HEK293T (cell line): Measurements from ENCODE around the gene IL21R.

ENCODE experiments used
- BHLHE40 ChIP-seq: fragments of 450-650 bp; IDR thresholded peaks from 2 replicates; pipeline ENCODE4 v1.6.1; 2016; ENCODE audit warnings: mild to moderate bottlenecking, moderate library complexity, borderline replicate concordance
- FOXK2 ChIP-seq: fragments of 450-650 bp; IDR thresholded peaks from 2 replicates; pipeline ENCODE4 v1.6.1; 2016; ENCODE audit warnings: mild to moderate bottlenecking
- FOXM1 ChIP-seq: fragments of 450-650 bp; IDR thresholded peaks from 2 replicates; pipeline ENCODE4 v1.6.1; 2017; ENCODE audit warnings: mild to moderate bottlenecking, borderline replicate concordance
- HDGF ChIP-seq: fragments of 450-650 bp; IDR thresholded peaks from 2 replicates; pipeline ENCODE4 v1.6.1; 2017; ENCODE audit warnings: antibody characterized with exemption, borderline replicate concordance
- LEF1 ChIP-seq: fragments of 450-650 bp; IDR thresholded peaks from 2 replicates; pipeline ENCODE4 v1.6.1; 2017; ENCODE audit warnings: mild to moderate bottlenecking, borderline replicate concordance
- PKNOX1 ChIP-seq: fragments of 450-650 bp; IDR thresholded peaks from 2 replicates; pipeline ENCODE4 v1.6.1; 2016
- SP1 ChIP-seq: fragments of 450-650 bp; IDR thresholded peaks from 2 replicates; pipeline ENCODE4 v1.6.1; 2017
- SUZ12 ChIP-seq: fragments of 450-650 bp; IDR thresholded peaks from 2 replicates; pipeline ENCODE4 v1.6.1; 2016; ENCODE audit warnings: mild to moderate bottlenecking
- TARDBP ChIP-seq: fragments of 450-650 bp; IDR thresholded peaks from 2 replicates; pipeline ENCODE4 v1.6.1; 2016
- ZNF384 ChIP-seq: fragments of 450-650 bp; IDR thresholded peaks from 2 replicates; pipeline ENCODE4 v1.6.1; 2016

GRCh38 chr16:27362570-27363245, 39.3 kb upstream of the IL21R start:
- no peak for TF ChIP-seq PKNOX1
- no peak for TF ChIP-seq BHLHE40
- TF ChIP-seq FOXK2: no peak
- no peak for TF ChIP-seq SUZ12
- no peak for TF ChIP-seq FOXM1
- TF ChIP-seq TARDBP: no peak
- TF ChIP-seq LEF1: no peak
- TF ChIP-seq SP1: no peak
- no peak for TF ChIP-seq HDGF
- TF ChIP-seq ZNF384: no peak
